ENCODE measurements around the gene UBE2B.
A peak's percentile ranks its signal among the peaks of the same experiment; 100 is the strongest.
"Not testable (repeated sequence)": the region's sequence is repeated elsewhere in the genome, so short reads cannot be mapped to it uniquely, and the experiment has no call there.

Gene UBE2B

GRCh38 chr5:134403951-134404350 lies 32.6 kb downstream of the UBE2B start:
- no peak for DNase-seq

GRCh38 chr5:134406390-134406789 lies 35.0 kb downstream of the UBE2B start:
- peak; percentile 14 for DNase-seq

DNA sequence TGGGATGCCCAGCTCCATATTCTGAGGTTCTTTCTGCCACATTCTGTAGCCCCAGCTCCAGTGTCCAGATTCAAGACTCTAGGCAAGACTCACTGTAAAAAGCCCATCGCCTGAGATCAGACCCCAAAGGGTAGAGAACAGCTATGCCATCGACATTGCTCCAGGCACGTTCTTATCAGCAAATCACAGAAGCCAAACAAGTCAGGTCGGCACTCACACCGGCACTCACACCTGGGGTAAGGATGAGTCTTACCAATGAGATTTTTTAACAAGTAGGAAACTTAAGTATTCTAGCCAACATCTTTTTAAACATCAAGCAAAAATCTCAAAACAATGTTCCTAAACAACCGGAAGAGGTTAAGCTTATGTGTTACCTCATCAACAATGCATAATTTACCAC lies 38.0 kb downstream of the UBE2B start:
- no peak for DNase-seq

DNA sequence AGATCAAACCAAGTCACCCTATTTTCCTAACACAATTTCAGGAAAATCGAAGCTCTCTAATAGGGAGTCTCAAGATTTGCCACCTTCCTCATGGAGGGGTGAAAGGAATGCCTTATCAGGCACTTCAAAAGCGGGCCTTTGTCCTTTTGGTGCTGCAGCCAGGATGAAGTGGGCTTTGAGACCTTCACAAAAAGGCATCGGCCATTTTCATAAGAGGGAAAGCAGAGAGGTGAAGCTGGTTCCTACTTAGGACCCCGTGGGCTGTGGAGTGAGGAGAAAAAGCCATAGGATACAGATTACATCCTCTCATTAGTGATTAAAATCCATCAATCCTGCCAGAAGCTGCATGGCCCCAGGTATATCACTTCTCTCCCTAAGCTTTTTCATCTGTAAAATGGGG lies 39.5 kb downstream of the UBE2B start:
- no peak for DNase-seq

DNA sequence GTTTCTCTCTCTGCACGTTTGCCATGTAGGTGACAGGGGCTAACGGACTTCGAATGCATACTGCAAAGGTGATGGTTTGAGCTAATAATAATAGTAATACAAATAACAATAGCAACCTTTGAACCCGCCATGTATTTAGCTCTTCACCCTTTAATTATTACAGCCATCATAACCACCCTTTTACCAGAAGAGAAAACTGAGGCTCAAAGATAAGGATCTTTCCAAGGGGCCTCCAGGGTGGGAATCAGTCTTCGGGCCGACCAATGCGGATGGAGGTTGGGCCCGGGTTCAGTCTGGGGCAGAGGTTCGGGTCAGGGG lies 39.8 kb downstream of the UBE2B start:
- DNase-seq, result no peak

GRCh38 chr5:134411546-134412266 lies 40.3 kb downstream of the UBE2B start, which contains the start of gene CDKN2AIPNL:
Gene CDKN2AIPNL (minus strand): TSS chr5:134411881. CDS start chr5:134411854, 27 bp downstream.
- DNase-seq, result peak; percentile 95

- no peak for DNase-seq
These were observed 41.7 kb downstream of the UBE2B start for GRCh38 chr5:134413046-134413445.

- no peak for DNase-seq
These were observed 46.3 kb downstream of the UBE2B start for GRCh38 chr5:134417707-134418106.

DNA sequence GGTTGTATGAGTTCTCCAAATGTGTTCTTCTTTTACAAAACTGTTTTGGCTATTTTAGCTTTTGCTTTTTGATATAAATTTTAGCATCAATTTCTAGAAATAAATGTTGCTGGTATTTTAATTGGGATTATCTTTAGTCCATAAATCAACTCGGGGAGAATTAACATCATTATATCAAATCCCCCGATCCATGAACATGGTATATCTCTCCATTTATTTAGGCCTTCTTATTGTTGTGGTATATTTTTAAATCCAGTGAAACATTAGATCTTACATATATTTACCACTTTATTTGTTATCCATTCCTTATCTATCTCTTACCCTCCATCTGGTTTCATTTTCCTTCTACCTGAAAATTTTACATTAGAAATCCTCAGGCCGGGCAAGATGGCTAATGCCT lies 47.6 kb downstream of the UBE2B start:
- no peak for DNase-seq

- DNase-seq, result no peak
These were observed 49.0 kb downstream of the UBE2B start for GRCh38 chr5:134420343-134420742.

DNA sequence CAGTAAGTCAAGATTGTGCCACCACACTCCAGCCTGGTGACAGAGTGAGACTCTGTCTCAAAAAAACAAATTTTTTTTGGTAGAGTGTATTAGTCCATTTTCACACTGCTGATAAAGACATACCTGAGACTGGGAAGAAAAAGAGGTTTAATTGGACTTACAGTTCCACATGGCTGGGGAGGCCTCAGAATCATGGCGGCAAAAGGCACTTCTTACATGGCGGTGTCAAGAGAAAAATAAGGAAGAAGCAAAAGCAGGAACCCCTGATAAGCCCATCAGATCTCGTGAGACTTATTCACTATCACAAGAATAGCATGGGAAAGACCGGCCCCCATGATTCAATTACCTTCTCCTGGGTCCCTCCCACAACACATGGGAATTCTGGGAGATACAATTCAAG lies 49.7 kb downstream of the UBE2B start:
- DNase-seq, result not testable (repeated sequence)

DNA sequence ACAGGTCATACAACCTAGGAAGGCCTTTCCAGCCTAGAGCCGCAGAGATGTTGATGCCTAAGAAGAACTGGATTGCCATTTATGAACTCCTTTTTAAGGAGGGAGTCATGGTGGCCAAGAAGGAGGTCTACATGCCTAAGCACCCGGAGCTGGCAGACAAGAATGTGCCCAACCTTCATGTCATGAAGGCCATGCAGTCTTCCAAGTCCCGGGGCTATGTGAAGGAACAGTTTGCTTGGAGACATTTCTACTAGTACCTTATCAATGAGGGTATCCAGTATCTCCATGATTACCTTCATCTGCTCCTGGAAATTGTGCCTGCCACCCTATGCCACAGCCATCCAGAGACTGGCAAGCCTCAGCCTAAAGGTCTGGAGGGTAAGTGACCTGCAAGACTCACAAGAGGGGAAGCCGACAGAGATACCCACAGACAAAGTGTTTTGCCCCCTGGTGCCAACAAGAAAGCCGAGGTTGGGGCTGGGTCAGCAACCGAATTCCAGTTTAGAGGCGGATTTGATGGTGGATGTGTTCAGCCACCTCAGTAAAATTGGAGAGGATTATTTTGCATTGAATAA lies 51.5 kb downstream of the UBE2B start:
- no peak for DNase-seq

- no peak for DNase-seq
These were observed 52.0 kb downstream of the UBE2B start for GRCh38 chr5:134423376-134423775.

DNA sequence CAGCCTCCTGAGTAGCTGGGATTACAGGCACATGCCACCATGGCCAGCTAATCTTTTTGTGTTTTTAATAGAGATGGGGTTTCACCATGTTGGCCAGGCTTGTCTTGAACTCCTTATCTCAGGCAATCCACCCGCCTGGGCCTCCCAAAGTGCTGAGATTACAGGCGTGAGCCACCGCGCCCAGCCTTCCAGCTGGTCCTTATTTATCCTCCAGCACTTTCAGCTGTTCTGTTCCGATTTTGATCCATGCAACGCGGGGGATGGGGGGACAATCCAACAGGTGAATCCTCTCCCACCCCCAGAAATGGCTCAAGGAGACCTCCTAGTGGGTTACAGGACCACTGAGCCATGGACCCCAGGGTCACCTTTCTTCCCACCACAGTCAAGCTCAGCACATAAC lies 55.0 kb downstream of the UBE2B start:
- DNase-seq, result no peak

DNA sequence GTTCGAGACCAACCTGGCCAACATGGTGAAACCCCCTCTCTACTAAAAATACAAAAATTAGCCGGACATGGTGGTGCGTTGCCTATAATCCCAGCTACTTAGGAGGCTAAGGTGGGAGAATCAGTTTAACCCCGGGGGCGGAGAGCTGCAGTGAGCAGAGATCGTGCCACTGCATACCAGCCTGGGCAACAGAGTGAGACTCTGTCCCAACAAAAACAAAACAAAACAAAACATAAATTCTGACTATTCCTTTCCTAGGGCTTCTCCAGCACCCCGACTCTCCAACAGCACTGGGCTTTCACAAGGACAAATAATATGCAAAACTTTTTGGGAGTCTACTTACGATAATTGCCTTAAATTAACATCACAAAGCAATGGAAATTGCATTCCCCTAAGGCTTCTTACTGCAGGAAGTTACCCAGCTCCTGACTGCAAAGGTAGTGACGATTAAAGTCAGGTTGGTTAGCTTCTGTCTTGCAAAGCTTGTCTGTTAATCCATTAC lies 56.2 kb downstream of the UBE2B start:
- DNase-seq, result no peak

DNA sequence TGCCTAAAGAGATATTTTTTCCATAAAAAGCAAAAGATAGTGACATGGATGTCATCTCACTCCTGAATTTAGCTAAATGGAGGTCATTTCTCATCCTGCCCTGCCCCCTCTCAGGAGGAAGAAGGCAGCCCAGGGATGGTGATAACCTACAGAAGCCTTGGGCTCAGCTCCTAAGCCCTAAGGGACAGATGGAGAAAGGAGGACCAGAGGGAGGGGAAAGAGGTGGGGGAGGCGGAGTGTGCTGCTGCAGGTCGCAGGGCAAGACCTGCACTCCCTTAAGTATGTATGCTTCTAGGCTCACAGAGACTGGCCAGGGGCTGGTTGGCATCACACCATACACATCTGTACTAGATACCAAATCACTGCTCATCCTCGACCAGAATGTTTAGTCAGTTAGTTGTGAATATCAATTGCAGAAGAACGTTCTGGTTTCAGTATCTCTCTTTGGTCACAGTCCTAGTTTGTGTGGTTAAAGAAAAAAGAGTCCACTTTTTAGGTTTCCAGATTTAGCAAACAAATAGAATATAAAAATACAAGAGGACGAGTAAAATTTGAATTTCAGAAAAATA lies 58.7 kb downstream of the UBE2B start:
- no peak for DNase-seq

DNA sequence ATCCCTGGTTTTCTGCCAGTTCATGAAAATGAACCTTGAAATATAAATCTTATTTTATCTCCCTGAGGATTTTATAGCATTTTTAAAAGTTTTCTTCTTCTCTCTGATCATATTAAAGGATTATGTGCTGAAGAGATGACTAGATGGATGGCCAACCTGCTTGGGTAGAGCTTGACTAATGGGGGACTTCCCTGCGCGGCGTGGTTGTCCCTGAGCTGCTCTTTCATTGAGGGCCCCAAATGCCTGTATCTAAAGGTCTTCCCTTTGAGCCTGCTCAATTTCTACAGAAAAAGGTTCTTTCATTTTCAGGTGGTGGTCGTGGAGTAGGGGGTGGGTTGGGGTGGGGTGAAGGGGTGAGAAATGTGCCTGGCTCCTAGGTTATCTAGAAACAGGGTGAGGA lies 60.8 kb downstream of the UBE2B start:
- no peak for DNase-seq

DNA sequence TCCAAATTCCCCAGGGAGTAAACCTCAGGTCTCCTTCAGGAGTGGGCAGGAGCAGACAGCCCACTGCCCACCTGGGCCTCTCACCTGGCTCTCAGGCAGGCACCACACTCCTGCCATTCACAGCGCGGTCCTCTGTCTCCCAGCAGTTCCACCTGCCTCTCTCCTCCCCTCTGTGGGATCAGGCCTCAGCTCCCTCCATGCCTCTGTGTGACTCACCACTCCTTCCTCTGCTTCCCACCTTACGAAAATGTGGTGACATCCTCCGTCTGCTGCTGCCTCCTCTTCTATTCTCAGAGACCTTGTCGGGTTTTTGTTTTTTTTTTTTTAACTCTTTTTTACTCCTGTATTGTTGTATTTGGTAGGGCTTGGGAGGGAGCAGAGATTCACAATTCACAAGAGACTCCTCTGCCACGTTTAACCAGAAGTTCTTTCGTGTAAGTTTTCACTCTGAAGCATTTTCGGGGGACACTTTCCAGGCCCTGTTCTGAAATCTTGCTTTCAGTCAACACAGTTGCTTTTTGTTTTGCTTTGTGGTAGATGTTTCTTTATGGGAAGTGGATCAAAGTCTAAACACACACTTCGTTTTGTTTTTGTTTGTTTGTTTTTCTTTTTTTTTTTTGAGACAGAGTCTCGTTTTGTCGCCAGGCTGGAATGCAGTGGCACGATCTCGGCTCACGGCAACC lies 61.4 kb downstream of the UBE2B start:
- DNase-seq, result no peak

GRCh38 chr5:134435560-134435959 lies 64.2 kb downstream of the UBE2B start:
- DNase-seq, result no peak

GRCh38 chr5:134436523-134437339 lies 65.4 kb downstream of the UBE2B start:
- DNase-seq, result peak; percentile 60

DNA sequence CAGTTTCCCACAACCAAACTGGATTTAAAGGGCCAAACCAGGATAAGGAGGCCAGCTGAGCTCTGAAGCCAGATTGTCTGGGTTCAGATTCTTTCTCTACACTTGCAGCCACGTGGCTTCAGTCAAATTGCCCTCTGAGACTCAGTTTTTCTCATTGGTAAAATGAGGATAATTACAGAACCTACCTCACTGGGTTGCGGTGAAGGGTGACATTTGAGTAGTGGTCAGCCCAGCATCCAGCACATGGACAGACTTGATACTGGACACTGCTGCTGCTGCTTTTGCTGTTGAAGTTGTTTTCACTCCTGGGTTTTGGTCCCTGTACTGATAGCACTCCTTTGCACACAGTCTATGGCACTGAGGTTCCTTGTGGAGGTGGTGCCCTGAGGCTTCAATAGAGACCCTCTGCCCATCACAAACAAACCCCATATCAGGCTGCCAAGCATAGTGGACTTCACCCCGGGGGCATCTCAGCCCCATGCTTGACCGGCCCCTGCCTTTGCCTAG lies 66.0 kb downstream of the UBE2B start:
- no peak for DNase-seq

- no peak for DNase-seq
These were observed 66.6 kb downstream of the UBE2B start for GRCh38 chr5:134437847-134438581.

Measured in activated CD4-positive, alpha-beta T cell treated with anti-CD3 and anti-CD28 coated beads, Interleukin-2, Interleukin-6, amounts not matched to agents 100 ng/mL and 50 ng/mL, durations not matched to agents 16 hours and 8 hours (primary cell).